Esophagus (tissue), 2 donors: ENCODE data around the gene ANKRD31. TPM values are rescaled to one million over a fixed set of nuclear protein-coding genes. Genes with fewer than 3 reads are reported as not detected.
"Not testable (repeated sequence)": the region's sequence is repeated elsewhere in the genome, so short reads cannot be mapped to it uniquely, and the experiment has no call there.

Experiments
- H3K27ac ChIP-seq, 2 donors: one replicate each; pipeline ENCODE4 v1.5.1; 2013; ENCODE audit warnings: low read depth in 2 of 2, mild to moderate bottlenecking in 2 of 2, inconsistent platforms in 1 of 2, low read length in 1 of 2, moderate library complexity in 1 of 2
- H3K27me3 ChIP-seq, 2 donors: one replicate each; pipeline ENCODE4 v1.6.1; 2013; ENCODE audit warnings: low read length in 2 of 2, control low read depth in 1 of 2, mild to moderate bottlenecking in 1 of 2; ENCODE audit not compliant: insufficient read depth in 2 of 2, control insufficient read depth in 1 of 2
- H3K36me3 ChIP-seq, 2 donors: one replicate each; pipeline ENCODE4 v1.6.1; 2013; ENCODE audit warnings: low read length in 1 of 2; ENCODE audit not compliant: control insufficient read depth in 2 of 2, insufficient read depth in 2 of 2
- H3K4me1 ChIP-seq, 2 donors: one replicate each; pipeline ENCODE4 v1.6.1; 2013; ENCODE audit warnings: low read length in 1 of 2; ENCODE audit not compliant: control insufficient read depth in 2 of 2, insufficient read depth in 2 of 2
- H3K4me3 ChIP-seq, 2 donors: one replicate each; pipeline ENCODE4 v1.5.1; 2013; ENCODE audit warnings: low read length in 2 of 2, mild to moderate bottlenecking in 2 of 2, low read depth in 1 of 2, moderate library complexity in 1 of 2
- H3K9me3 ChIP-seq, 2 donors: one replicate each; pipeline ENCODE4 v1.6.1; 2013; ENCODE audit warnings: mild to moderate bottlenecking in 2 of 2, low read depth in 1 of 2, low read length in 1 of 2, moderate library complexity in 1 of 2; ENCODE audit not compliant: control insufficient read depth in 2 of 2, insufficient read depth in 1 of 2
- WGBS, 2 donors: extraction: QIAGEN DNeasy Blood & Tissue Kit; methylation state at CpG; one replicate each; pipeline ENCODE4 v1.1.7; 2013; 5-methylcytosine and 5-hydroxymethylcytosine counted together
- polyA plus RNA-seq, 2 donors: library from polyadenylated mRNA; stranded (reverse); fragments of 200-250 nt; gene quantifications; one replicate each; pipeline ENCODE4 v1.2.3, GENCODE V29; 2013
- donor health status: healthy with polysubstance abuse.
- donor health status: Bipolar disorder and iron deficiency.

The ANKRD31 gene
- polyA plus RNA-seq, 2 donors = 0.26 to 0.51 TPM

- H3K36me3 ChIP-seq = no peaks in the 10 kb centered on the region
- no peaks in the 10 kb centered on the region for H3K4me1 ChIP-seq
- no peak overlapping the region for H3K4me3 ChIP-seq
- H3K27me3 ChIP-seq = no peaks in the 10 kb centered on the region
- no peak overlapping the region for H3K27ac ChIP-seq
- H3K9me3 ChIP-seq = no peaks in the 10 kb centered on the region
- 96 to 97% methylated on average over 4 of the region's 4 CpGs for WGBS, 2 donors
These were observed 35.9 kb downstream of the ANKRD31 start for GRCh38 chr5:75200776-75201175.

GRCh38 chr5:75199946-75200345, 36.7 kb downstream of the ANKRD31 start:
- WGBS, 2 donors = 97 to 100% methylated on average over 1 of the region's 1 CpG

GRCh38 chr5:75199071-75199470, 37.6 kb downstream of the ANKRD31 start:
- WGBS, 2 donors = 91% methylated on average over 2 of the region's 2 CpGs

More at GRCh38 chr5:75199946-75200345, 36.7 kb downstream of the ANKRD31 start:
- no peaks in the 10 kb centered on the region for H3K4me1 ChIP-seq
- no peaks in the 10 kb centered on the region for H3K9me3 ChIP-seq
- H3K36me3 ChIP-seq = no peaks in the 10 kb centered on the region
- no peak overlapping the region for H3K27ac ChIP-seq
- no peaks in the 10 kb centered on the region for H3K27me3 ChIP-seq
- no peak overlapping the region for H3K4me3 ChIP-seq

DNA sequence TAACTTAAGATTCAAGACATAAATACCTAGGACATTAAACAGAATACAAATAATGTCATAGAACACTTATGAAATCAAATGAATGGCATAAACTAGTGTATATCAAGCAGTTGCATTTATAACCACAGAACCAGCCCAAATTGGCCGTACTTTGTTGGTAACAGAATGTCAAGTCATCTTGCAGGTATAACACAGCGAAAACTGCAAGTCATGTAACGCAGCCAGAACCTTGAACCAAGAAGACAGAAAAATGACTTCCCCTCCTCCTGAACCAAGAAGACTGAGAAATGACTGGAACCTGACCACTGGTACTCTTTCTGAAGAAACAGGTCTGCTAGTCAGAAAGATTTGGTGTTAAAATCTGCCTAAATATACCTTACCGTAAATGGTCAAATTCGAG, 38.9 kb downstream of the ANKRD31 start:
- no peaks in the 10 kb centered on the region for H3K4me1 ChIP-seq
- no peaks in the 10 kb centered on the region for H3K36me3 ChIP-seq
- no peak overlapping the region for H3K4me3 ChIP-seq
- WGBS, 2 donors = 94% methylated on average over 5 of the region's 5 CpGs
- H3K27ac ChIP-seq = no peak overlapping the region
- H3K27me3 ChIP-seq = no peaks in the 10 kb centered on the region
- no peaks in the 10 kb centered on the region for H3K9me3 ChIP-seq

More at GRCh38 chr5:75199071-75199470, 37.6 kb downstream of the ANKRD31 start:
- H3K4me3 ChIP-seq = no peak overlapping the region
- no peaks in the 10 kb centered on the region for H3K4me1 ChIP-seq
- no peaks in the 10 kb centered on the region for H3K9me3 ChIP-seq
- H3K36me3 ChIP-seq = no peaks in the 10 kb centered on the region
- H3K27me3 ChIP-seq = no peaks in the 10 kb centered on the region
- H3K27ac ChIP-seq = no peak overlapping the region

GRCh38 chr5:75192804-75193203, 43.9 kb downstream of the ANKRD31 start:
- H3K4me3 ChIP-seq = no peak overlapping the region
- H3K27me3 ChIP-seq = no peaks in the 10 kb centered on the region
- H3K36me3 ChIP-seq = no peaks in the 10 kb centered on the region
- H3K27ac ChIP-seq = no peak overlapping the region
- H3K4me1 ChIP-seq = no peaks in the 10 kb centered on the region
- no peaks in the 10 kb centered on the region for H3K9me3 ChIP-seq
- 81 to 86% methylated on average over 6 of the region's 6 CpGs for WGBS, 2 donors

DNA sequence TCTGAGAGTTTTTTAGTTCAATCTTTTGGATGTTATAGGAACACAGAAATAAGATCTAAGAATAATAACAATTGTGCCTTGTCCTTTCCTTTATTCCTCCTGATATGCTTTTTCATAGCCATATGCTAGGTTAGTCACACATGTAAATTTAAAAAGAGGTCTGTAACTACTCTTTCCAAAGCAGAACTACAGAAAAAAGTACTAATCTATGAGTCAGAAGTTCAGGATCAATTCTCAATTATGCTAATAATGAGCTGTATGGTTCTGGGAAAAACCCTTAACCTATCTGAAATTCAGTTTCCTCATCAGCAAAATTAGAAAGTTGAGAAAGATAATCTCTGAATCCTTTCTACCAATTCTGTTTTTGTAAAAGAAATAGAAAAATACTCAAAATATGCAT, 44.4 kb downstream of the ANKRD31 start:
- H3K36me3 ChIP-seq = no peaks in the 10 kb centered on the region
- no peaks in the 10 kb centered on the region for H3K9me3 ChIP-seq
- no peak overlapping the region for H3K4me3 ChIP-seq
- H3K4me1 ChIP-seq = no peaks in the 10 kb centered on the region
- no peaks in the 10 kb centered on the region for H3K27me3 ChIP-seq
- no peak overlapping the region for H3K27ac ChIP-seq

- Histone ChIP-seq H3K4me1 (no peaks in the 10 kb centered on the region), H3K27me3 (no peaks in the 10 kb centered on the region), H3K9me3 (no peaks in the 10 kb centered on the region), H3K4me3 (no peak overlapping the region), H3K27ac (no peak overlapping the region), H3K36me3 (no peaks in the 10 kb centered on the region)
- WGBS, 2 donors = 88 to 94% methylated on average over 3 of the region's 3 CpGs
These were observed 46.5 kb downstream of the ANKRD31 start for GRCh38 chr5:75190227-75190626.

GRCh38 chr5:75189353-75189752, 47.3 kb downstream of the ANKRD31 start:
- Histone ChIP-seq H3K27ac (no peak overlapping the region), H3K4me3 (no peak overlapping the region), H3K9me3 (no peaks in the 10 kb centered on the region), H3K36me3 (no peaks in the 10 kb centered on the region), H3K4me1 (no peaks in the 10 kb centered on the region), H3K27me3 (no peaks in the 10 kb centered on the region)
- WGBS, 2 donors = 65 to 75% methylated on average over 2 of the region's 2 CpGs

DNA sequence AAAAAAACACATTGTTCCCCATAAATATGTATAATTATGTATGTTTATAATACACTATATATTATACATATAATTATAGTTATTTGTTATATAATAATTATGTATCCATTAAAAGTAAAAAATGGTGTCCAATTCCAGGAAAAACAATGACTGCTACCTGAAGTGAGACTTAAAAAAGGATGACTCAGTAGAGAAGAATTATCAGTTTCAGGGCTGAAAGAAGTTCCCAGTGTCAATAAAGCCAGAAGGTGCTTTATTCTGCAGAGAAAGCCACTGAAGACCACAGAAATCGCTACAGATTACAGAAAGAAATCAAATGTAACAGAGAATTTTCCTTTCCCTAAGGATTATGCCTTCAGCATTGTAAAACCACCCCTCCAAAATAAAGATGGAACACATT, 50.9 kb downstream of the ANKRD31 start:
- H3K27me3 ChIP-seq = no peaks in the 10 kb centered on the region
- WGBS, 2 donors = 53 to 79% methylated on average over 1 of the region's 1 CpG
- H3K36me3 ChIP-seq = no peaks in the 10 kb centered on the region
- H3K27ac ChIP-seq = no peak overlapping the region
- no peak overlapping the region for H3K4me3 ChIP-seq
- H3K4me1 ChIP-seq = no peaks in the 10 kb centered on the region
- H3K9me3 ChIP-seq = no peaks in the 10 kb centered on the region

DNA sequence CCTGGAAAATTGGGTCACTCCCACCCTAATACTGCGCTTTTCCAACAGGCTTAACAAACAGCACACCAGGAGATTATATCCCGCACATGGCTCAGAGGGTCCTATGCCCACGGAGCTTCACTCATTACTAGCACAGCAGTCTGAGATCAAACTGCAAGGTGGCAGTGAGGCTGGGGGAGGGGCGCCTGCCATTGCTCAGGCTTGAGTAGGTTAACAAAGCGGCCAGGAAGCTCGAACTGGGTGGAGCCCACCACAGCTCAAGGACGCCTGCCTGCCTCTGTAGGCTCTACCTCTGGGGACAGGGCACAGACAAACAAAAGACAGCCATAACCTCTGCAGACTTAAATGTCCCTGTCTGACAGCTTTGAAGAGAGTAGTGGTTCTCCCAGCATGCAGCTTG, 60.7 kb downstream of the ANKRD31 start:
- H3K4me1 ChIP-seq, H3K4me3 ChIP-seq, H3K27ac ChIP-seq, H3K9me3 ChIP-seq, H3K27me3 ChIP-seq, H3K36me3 ChIP-seq: not testable (repeated sequence)
- WGBS, 2 donors = 91 to 93% methylated on average over 7 of the region's 7 CpGs
